Measurements from ENCODE around the gene CLDN18. TPM values are rescaled to one million over a fixed set of nuclear protein-coding genes. Genes with fewer than 3 reads are reported as not detected.

CLDN18 gene
- total RNA-seq, 2 experiments from 2014 or later = not detected

- Mint-ChIP-seq H3K4me3 (no peak overlapping the region), H3K27ac (no peak overlapping the region), H3K4me1 (no peaks in the 10 kb centered on the region), H3K36me3 (ENCODE audit: low read depth) (no peaks in the 10 kb centered on the region), H3K9me3 (no peaks in the 10 kb centered on the region), H3K27me3 (no peaks in the 10 kb centered on the region)
- CTCF ChIA-PET = no interaction called here
- DNase-seq = no peak
- POLR2A ChIA-PET = no interaction called here
These were observed 4.3 kb upstream of the CLDN18 start for GRCh38 chr3:138005627-138006026.

DNA sequence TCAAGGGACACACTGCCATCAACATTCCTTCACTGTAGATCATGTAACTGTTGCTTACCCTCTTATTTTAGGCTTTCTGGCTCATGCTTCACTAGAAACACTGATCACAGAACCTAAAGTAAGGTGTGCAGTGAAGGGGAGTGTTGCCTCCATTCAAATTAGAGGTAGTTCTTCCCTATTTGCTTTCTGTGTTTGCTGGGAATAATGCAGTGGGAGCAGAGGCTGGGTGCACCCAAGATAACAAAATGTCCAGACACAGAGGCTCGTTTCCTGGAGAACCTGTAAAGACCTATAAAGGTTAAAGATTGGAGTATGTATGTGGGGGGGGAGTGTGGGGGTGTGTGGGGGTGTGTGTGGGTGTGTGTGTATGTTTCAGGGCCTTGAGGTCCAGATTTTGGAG is 2.1 kb upstream of the CLDN18 start:
- H3K9me3 Mint-ChIP-seq = no peaks in the 10 kb centered on the region
- no peaks in the 10 kb centered on the region for H3K27me3 Mint-ChIP-seq
- ChIA-PET POLR2A (no interaction called here), CTCF (no interaction called here)
- no peak overlapping the region for H3K27ac Mint-ChIP-seq
- H3K36me3 Mint-ChIP-seq (ENCODE audit: low read depth) = no peaks in the 10 kb centered on the region
- H3K4me3 Mint-ChIP-seq = no peak overlapping the region
- H3K4me1 Mint-ChIP-seq = no peaks in the 10 kb centered on the region
- no peak for DNase-seq

GRCh38 chr3:138010273-138010590 is 267 bp downstream of the CLDN18 start:
- DNase-seq = no peak
- POLR2A ChIA-PET = interaction anchor here (0.5 kb wide), 1 partner anchor 543 kb away, joined by 3 read pairs; no protein-coding TSS in a partner anchor
- no peak overlapping the region for H3K27ac Mint-ChIP-seq
- CTCF ChIA-PET = no interaction called here
- peaks cover 3% of the 10 kb centered on the region for H3K27me3 Mint-ChIP-seq
- H3K4me1 Mint-ChIP-seq = no peaks in the 10 kb centered on the region
- no peaks in the 10 kb centered on the region for H3K36me3 Mint-ChIP-seq (ENCODE audit: low read depth)
- H3K9me3 Mint-ChIP-seq = no peaks in the 10 kb centered on the region
- H3K4me3 Mint-ChIP-seq = no peak overlapping the region

DNA sequence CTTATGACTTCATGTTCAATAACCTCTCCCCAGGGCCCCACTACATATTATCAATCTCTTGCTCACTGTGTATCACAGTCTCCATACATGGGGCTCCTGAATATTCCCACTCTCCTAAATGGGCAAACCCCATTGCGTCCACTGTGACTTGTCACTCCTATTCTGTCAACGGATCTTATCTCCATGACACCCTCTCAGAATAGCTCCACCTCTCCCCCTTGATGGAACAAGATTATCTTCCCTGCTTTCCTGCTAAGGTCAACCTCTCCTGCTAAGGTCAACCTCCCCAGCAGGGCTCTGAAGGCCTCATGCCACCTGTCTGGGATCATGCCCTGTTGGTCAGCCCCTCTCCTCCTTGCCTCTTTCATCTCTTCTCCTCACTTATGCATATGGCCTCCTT is 1.8 kb downstream of the CLDN18 start:
- no peak for DNase-seq
- H3K4me3 Mint-ChIP-seq = no peak overlapping the region
- H3K4me1 Mint-ChIP-seq = no peaks in the 10 kb centered on the region
- no peak overlapping the region for H3K27ac Mint-ChIP-seq
- H3K36me3 Mint-ChIP-seq (ENCODE audit: low read depth) = no peaks in the 10 kb centered on the region
- POLR2A ChIA-PET = no interaction called here
- CTCF ChIA-PET = no interaction called here
- peaks cover 3% of the 10 kb centered on the region for H3K27me3 Mint-ChIP-seq
- H3K9me3 Mint-ChIP-seq = no peaks in the 10 kb centered on the region

DNA sequence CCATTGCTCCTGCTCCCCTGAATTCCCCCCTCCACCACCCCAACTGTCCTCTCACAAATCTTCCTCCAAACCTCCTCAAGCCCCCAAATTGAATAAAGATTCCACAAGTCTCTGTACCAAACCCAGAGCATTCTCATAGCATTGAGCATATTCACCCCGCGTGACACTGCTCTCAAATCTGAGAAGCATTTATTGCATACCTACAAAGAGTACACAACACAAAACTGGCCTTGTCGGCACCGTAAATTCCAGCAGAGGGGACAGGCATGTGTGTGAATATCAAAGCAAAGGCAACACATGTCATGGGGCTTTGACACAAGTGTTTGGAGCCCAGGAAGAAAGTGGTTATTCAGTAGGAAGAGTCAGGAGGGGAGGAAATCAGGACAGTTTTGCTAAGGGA is 2.6 kb downstream of the CLDN18 start:
- Mint-ChIP-seq H3K4me1 (no peaks in the 10 kb centered on the region), H3K27ac (no peak overlapping the region), H3K27me3 (peaks cover 3% of the 10 kb centered on the region), H3K36me3 (ENCODE audit: low read depth) (no peaks in the 10 kb centered on the region), H3K4me3 (no peak overlapping the region), H3K9me3 (no peaks in the 10 kb centered on the region)
- DNase-seq = no peak
- POLR2A ChIA-PET = interaction anchor here (0.6 kb wide), 1 partner anchor 462 kb away, joined by 3 read pairs; no protein-coding TSS in a partner anchor
- CTCF ChIA-PET = no interaction called here

DNA sequence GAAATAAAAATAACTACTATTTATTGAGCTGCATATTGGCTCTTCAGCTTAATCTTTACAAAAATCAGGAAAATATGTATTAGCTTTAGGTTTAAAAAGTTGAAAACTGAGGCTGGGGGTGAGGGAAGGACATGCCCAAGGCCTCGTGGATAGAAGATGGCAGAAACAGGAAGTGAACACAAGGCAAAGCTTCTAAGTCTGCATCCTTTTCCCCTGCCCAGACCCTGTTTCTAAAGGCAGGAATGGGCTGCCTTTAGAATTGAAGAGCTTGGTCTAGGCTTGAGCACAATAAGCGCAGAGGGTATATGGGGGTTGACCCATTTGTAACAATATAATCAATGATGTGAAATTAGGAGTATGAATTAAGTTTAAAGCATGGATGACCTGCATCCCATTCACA is 6.1 kb downstream of the CLDN18 start:
- Mint-ChIP-seq H3K27ac (no peak overlapping the region), H3K36me3 (ENCODE audit: low read depth) (no peaks in the 10 kb centered on the region), H3K4me1 (no peaks in the 10 kb centered on the region), H3K27me3 (peaks cover 3% of the 10 kb centered on the region), H3K4me3 (no peak overlapping the region), H3K9me3 (no peaks in the 10 kb centered on the region)
- DNase-seq = no peak
- CTCF ChIA-PET = no interaction called here
- POLR2A ChIA-PET = no interaction called here

DNA sequence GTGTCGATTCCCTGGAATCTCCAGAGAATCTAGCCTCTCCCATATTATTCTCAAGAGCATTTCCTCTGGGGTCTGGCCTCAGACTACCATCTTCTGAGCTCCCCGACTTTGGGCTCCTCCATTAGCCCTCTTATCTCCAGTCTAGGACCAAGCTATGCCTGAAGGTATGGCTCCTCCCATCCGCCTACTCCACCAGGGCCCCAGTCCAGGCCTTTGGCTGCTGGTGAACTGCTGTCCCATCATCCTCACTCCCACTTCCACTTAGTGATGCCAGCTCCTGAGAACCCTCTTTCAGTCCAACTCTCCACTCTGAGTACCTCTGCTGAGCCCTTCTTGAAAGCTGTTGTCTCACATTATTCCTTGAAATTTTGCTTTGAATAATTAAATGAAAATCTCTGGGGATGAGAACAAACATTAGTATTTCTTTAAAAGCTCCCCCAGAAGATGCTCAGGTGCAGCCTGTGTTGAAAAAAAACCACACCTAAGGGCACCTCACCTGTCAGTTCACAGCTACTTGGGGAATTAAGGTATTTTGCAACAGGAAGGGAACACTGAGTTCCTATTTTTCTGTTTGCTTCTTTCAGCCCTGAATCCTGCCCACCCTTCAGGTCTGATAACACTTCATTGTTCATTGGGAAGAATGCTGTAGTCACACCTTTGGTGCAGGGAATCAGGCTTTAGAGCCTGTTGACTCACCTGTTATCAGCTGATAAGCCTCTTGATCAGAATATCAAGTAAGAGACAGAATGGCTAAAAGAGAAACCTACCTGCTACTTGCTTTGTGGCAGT is 9.5 kb downstream of the CLDN18 start:
- no peak for DNase-seq
- Mint-ChIP-seq H3K27me3 (no peaks in the 10 kb centered on the region), H3K4me1 (no peaks in the 10 kb centered on the region), H3K27ac (no peak overlapping the region), H3K36me3 (ENCODE audit: low read depth) (no peaks in the 10 kb centered on the region), H3K9me3 (no peaks in the 10 kb centered on the region), H3K4me3 (no peak overlapping the region)
- ChIA-PET POLR2A (interaction anchor here (0.9 kb wide), 1 partner anchor 9 kb away, joined by 3 read pairs; no protein-coding TSS in a partner anchor), CTCF (no interaction called here)

DNA sequence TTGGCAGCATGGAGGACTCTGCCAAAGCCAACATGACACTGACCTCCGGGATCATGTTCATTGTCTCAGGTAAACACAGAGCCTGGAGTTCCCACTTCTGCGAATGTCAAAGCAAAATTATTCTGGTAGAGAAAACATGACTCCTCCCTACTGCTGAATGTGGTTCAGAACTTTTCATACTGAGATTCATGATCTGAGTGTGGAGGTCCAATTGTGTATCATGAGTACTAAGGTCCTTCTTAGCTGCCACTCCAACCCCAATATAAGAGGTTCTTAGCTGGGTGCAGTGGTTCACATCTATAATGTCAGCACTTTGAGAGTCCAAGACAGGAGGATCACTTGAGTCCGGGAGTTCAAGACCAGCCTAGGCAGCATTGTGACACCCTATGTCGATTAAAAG is 13.8 kb downstream of the CLDN18 start:
- POLR2A ChIA-PET = no interaction called here
- H3K4me1 Mint-ChIP-seq = no peaks in the 10 kb centered on the region
- no peaks in the 10 kb centered on the region for H3K9me3 Mint-ChIP-seq
- no peaks in the 10 kb centered on the region for H3K36me3 Mint-ChIP-seq (ENCODE audit: low read depth)
- CTCF ChIA-PET = no interaction called here
- no peak overlapping the region for H3K27ac Mint-ChIP-seq
- no peak overlapping the region for H3K4me3 Mint-ChIP-seq
- DNase-seq = no peak
- peaks cover 5% of the 10 kb centered on the region for H3K27me3 Mint-ChIP-seq

DNA sequence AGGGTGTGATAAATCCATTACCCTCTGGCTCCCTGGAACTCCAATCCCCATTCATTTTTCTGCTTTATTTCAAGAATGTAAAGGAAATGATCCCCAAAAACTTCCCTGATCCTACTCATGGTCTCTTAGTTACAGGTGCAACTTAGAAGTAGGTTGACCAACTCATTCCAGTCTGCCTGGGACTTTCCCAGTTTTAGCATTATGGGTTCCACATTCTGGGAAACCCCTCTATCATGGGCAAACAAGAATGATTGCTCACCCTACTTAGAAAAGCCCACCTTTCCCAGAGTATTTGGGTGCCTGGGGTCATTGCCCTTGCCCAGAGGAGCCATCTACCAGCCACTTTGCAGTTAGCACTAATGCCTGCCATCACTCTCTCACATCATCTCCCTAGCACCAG is 15.6 kb downstream of the CLDN18 start:
- CTCF ChIA-PET = no interaction called here
- H3K27me3 Mint-ChIP-seq = peaks cover 5% of the 10 kb centered on the region
- no peaks in the 10 kb centered on the region for H3K36me3 Mint-ChIP-seq (ENCODE audit: low read depth)
- no peaks in the 10 kb centered on the region for H3K4me1 Mint-ChIP-seq
- H3K4me3 Mint-ChIP-seq = no peak overlapping the region
- H3K27ac Mint-ChIP-seq = no peak overlapping the region
- POLR2A ChIA-PET = no interaction called here
- no peak for DNase-seq
- no peaks in the 10 kb centered on the region for H3K9me3 Mint-ChIP-seq

DNA sequence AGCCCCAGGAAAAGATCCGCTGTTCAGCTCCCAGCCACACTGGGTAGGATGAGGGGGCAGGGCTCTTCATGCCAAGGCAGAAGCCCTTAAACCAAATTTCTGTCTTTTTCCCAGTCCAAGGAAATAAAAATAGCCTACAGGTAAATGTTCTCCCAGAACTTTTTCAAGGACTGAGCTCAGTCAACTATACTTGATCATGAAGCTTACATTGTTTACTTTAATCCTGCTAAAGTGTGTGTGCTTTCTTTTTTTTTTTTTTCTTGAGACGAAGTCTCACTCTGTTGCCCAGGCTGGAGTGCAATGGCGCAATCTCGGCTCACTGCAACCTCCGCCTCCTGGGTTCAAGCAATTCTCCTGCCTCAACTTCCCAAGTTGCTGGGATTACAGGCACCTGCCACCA is 17.9 kb downstream of the CLDN18 start:
- POLR2A ChIA-PET = no interaction called here
- Mint-ChIP-seq H3K27me3 (peaks cover 9% of the 10 kb centered on the region), H3K4me3 (no peak overlapping the region), H3K36me3 (ENCODE audit: low read depth) (no peaks in the 10 kb centered on the region), H3K27ac (no peak overlapping the region), H3K4me1 (no peaks in the 10 kb centered on the region), H3K9me3 (no peaks in the 10 kb centered on the region)
- DNase-seq = no peak
- CTCF ChIA-PET = no interaction called here

GRCh38 chr3:138030734-138031280 is 20.8 kb downstream of the CLDN18 start:
- no peak for DNase-seq
- H3K9me3 Mint-ChIP-seq = no peaks in the 10 kb centered on the region
- no peak overlapping the region for H3K27ac Mint-ChIP-seq
- H3K4me1 Mint-ChIP-seq = no peaks in the 10 kb centered on the region
- ChIA-PET POLR2A (no interaction called here), CTCF (no interaction called here)
- H3K4me3 Mint-ChIP-seq = no peak overlapping the region
- H3K36me3 Mint-ChIP-seq (ENCODE audit: low read depth) = no peaks in the 10 kb centered on the region
- peaks cover 18% of the 10 kb centered on the region for H3K27me3 Mint-ChIP-seq

DNA sequence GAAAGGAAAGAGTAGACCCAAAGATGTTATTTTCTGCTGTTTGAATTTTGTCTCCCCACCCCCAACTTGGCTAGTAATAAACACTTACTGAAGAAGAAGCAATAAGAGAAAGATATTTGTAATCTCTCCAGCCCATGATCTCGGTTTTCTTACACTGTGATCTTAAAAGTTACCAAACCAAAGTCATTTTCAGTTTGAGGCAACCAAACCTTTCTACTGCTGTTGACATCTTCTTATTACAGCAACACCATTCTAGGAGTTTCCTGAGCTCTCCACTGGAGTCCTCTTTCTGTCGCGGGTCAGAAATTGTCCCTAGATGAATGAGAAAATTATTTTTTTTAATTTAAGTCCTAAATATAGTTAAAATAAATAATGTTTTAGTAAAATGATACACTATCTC is 21.6 kb downstream of the CLDN18 start:
- Mint-ChIP-seq H3K36me3 (ENCODE audit: low read depth) (no peaks in the 10 kb centered on the region), H3K27ac (no peak overlapping the region), H3K4me1 (no peaks in the 10 kb centered on the region), H3K9me3 (no peaks in the 10 kb centered on the region), H3K4me3 (no peak overlapping the region), H3K27me3 (peaks cover 19% of the 10 kb centered on the region)
- POLR2A ChIA-PET = no interaction called here
- DNase-seq = no peak
- CTCF ChIA-PET = no interaction called here

DNA sequence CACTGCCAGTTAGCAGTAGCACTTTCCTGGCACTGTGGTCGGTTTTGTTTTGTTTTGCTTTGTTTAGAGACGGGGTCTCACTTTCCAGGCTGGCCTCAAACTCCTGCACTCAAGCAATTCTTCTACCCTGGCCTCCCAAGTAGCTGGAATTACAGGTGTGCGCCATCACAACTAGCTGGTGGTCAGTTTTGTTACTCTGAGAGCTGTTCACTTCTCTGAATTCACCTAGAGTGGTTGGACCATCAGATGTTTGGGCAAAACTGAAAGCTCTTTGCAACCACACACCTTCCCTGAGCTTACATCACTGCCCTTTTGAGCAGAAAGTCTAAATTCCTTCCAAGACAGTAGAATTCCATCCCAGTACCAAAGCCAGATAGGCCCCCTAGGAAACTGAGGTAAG is 22.6 kb downstream of the CLDN18 start:
- no peaks in the 10 kb centered on the region for H3K36me3 Mint-ChIP-seq (ENCODE audit: low read depth)
- ChIA-PET POLR2A (no interaction called here), CTCF (no interaction called here)
- no peak overlapping the region for H3K4me3 Mint-ChIP-seq
- DNase-seq = no peak
- H3K27ac Mint-ChIP-seq = no peak overlapping the region
- peaks cover 17% of the 10 kb centered on the region for H3K27me3 Mint-ChIP-seq
- H3K4me1 Mint-ChIP-seq = no peaks in the 10 kb centered on the region
- H3K9me3 Mint-ChIP-seq = no peaks in the 10 kb centered on the region

DNA sequence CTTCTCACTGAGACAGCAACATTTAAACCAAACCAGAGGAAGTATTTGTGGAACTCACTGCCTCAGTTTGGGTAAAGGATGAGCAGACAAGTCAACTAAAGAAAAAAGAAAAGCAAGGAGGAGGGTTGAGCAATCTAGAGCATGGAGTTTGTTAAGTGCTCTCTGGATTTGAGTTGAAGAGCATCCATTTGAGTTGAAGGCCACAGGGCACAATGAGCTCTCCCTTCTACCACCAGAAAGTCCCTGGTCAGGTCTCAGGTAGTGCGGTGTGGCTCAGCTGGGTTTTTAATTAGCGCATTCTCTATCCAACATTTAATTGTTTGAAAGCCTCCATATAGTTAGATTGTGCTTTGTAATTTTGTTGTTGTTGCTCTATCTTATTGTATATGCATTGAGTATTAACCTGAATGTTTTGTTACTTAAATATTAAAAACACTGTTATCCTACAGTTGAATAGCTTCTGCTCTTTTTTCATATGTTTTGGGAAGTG is 23.3 kb downstream of the CLDN18 start:
- no peaks in the 10 kb centered on the region for H3K9me3 Mint-ChIP-seq
- peaks cover 21% of the 10 kb centered on the region for H3K27me3 Mint-ChIP-seq
- ChIA-PET CTCF (no interaction called here), POLR2A (no interaction called here)
- no peak overlapping the region for H3K27ac Mint-ChIP-seq
- H3K4me1 Mint-ChIP-seq = no peaks in the 10 kb centered on the region
- H3K4me3 Mint-ChIP-seq = no peak overlapping the region
- no peaks in the 10 kb centered on the region for H3K36me3 Mint-ChIP-seq (ENCODE audit: low read depth)
- DNase-seq = no peak
